ENCODE measurements around the gene HERC2. TPM values are rescaled to one million over a fixed set of nuclear protein-coding genes. Genes with fewer than 3 reads are reported as not detected.

Gene HERC2
- polyA plus RNA-seq, 1 of the 3 experiments (the other 2 are of a cell fraction), result 22.3 TPM

- WGBS (ENCODE audit: low lambda C conversion rate), result 81% methylated on average over 21 of the region's 21 CpGs
Observed at GRCh38 chr15:28132524-28133275, 189.3 kb downstream of the HERC2 start.

GRCh38 chr15:28131946-28132345 lies 190.0 kb downstream of the HERC2 start:
- WGBS (ENCODE audit: low lambda C conversion rate), result 92% methylated on average over 13 of the region's 13 CpGs
- Histone ChIP-seq H3K9me3 (no peaks in the 10 kb centered on the region), H3K36me3 (replicated peaks in 1 of 2; ENCODE audit: control insufficient read depth in 1 of 2, insufficient read depth in 2 of 2, low read length in 1 of 2) (peaks cover 9 to 47% of the 10 kb centered on the region in 2 experiments)

More at GRCh38 chr15:28132524-28133275, 189.3 kb downstream of the HERC2 start:
- ChIA-PET CTCF (interaction anchor here (1.9 kb wide), 1 partner anchor 9 kb away, joined by 5 read pairs; no protein-coding TSS in a partner anchor), POLR2A (no interaction called here)
- peaks cover 0 to 18% of the 10 kb centered on the region in 2 experiments for H3K4me1 ChIP-seq (ENCODE audit: control insufficient read depth in 1 of 2, insufficient read depth in 2 of 2, low read depth in 1 of 2, low read length in 1 of 2)
- H3K9me2 ChIP-seq, result no peaks in the 10 kb centered on the region
- peak overlapping the region; percentile 67 for H3K4me2 ChIP-seq
- peak overlapping the region in 1 of 2 experiments; percentile 88; a peak in 2 of 4 replicates for H3K27ac ChIP-seq (ENCODE audit: low read depth in 2 of 2, low read length in 1 of 2)
- H3K36me3 ChIP-seq (replicated peaks in 1 of 2; ENCODE audit: control insufficient read depth in 1 of 2, insufficient read depth in 2 of 2, low read length in 1 of 2), result peaks cover 9 to 44% of the 10 kb centered on the region in 2 experiments
- no peak overlapping the region for H2AFZ ChIP-seq (ENCODE audit: low read depth)
- H3K4me3 ChIP-seq (ENCODE audit: low read depth in 2 of 2, low read length in 1 of 2), result no peak overlapping the region
- peaks cover 33% of the 10 kb centered on the region for H3F3A ChIP-seq (replicated peaks; ENCODE audit: insufficient read depth)
- H3K27me3 ChIP-seq (ENCODE audit: insufficient read depth), result no peaks in the 10 kb centered on the region
- no peaks in the 10 kb centered on the region for H3K9me3 ChIP-seq
- no peak for DNase-seq
- no peak overlapping the region; the same call in 1 of the 2 replicates for H3K9ac ChIP-seq
- no peaks in the 10 kb centered on the region for H3K79me2 ChIP-seq (ENCODE audit: insufficient read depth)
- TF ChIP-seq SIN3A (IDR thresholded peaks at IDR 0.05; ENCODE audit: borderline replicate concordance, low read depth, low read length), result no peak
- TF ChIP-seq RXRA (IDR thresholded peaks at IDR 0.05; ENCODE audit: borderline replicate concordance, low read depth), result peak; percentile 49; the same call in 1 of the 2 replicates
- TF ChIP-seq FOSL2 (IDR thresholded peaks at IDR 0.05; ENCODE audit: borderline replicate concordance, low read depth), result peak; percentile 38; the same call in 1 of the 2 replicates
- no peak for TF ChIP-seq FOXM1 (IDR thresholded peaks at IDR 0.05; ENCODE audit: low read depth)
- peak; percentile 50 for TF ChIP-seq JUND (IDR thresholded peaks at IDR 0.05)
- peak; percentile 39; the same call in 1 of the 2 replicates for TF ChIP-seq PBX3 (IDR thresholded peaks at IDR 0.05)
- H4K20me1 ChIP-seq (ENCODE audit: insufficient read depth), result 0 out of 2 replicates have a peak, but pooled peaks cover 4% of the 10 kb centered on the region

More at GRCh38 chr15:28131946-28132345, 190.0 kb downstream of the HERC2 start:
- Histone ChIP-seq H3K4me2 (peak overlapping the region; percentile 67), H3K9ac (no peak overlapping the region), H3K27me3 (ENCODE audit: insufficient read depth) (no peaks in the 10 kb centered on the region), H3K4me1 (ENCODE audit: control insufficient read depth in 1 of 2, insufficient read depth in 2 of 2, low read depth in 1 of 2, low read length in 1 of 2) (peaks cover 0 to 18% of the 10 kb centered on the region in 2 experiments), H4K20me1 (ENCODE audit: insufficient read depth) (0 out of 2 replicates have a peak, but pooled peaks cover 4% of the 10 kb centered on the region), H3K79me2 (ENCODE audit: insufficient read depth) (no peaks in the 10 kb centered on the region), H3F3A (replicated peaks; ENCODE audit: insufficient read depth) (peaks cover 33% of the 10 kb centered on the region), H3K27ac (ENCODE audit: low read depth in 2 of 2, low read length in 1 of 2) (peak overlapping the region in 1 of 2 experiments; percentile 88; a peak in 2 of 4 replicates), H2AFZ (ENCODE audit: low read depth) (no peak overlapping the region), H3K4me3 (ENCODE audit: low read depth in 2 of 2, low read length in 1 of 2) (no peak overlapping the region), H3K9me2 (no peaks in the 10 kb centered on the region)
- DNase-seq, result no peak
- no peak for TF ChIP-seq ELF1 (IDR thresholded peaks at IDR 0.05)
- TF ChIP-seq RXRA (IDR thresholded peaks at IDR 0.05; ENCODE audit: borderline replicate concordance, low read depth), result no peak
- no peak for TF ChIP-seq NRF1 (IDR thresholded peaks at IDR 0.05; ENCODE audit: low read depth, low read length)
- no peak for TF ChIP-seq MAX (IDR thresholded peaks at IDR 0.05; ENCODE audit: low read depth)
- no peak for TF ChIP-seq SMC3 (IDR thresholded peaks at IDR 0.05; ENCODE audit: low read depth, low read length)
- no peak for TF ChIP-seq JUND (IDR thresholded peaks at IDR 0.05)
- TF ChIP-seq, protein P1, sequence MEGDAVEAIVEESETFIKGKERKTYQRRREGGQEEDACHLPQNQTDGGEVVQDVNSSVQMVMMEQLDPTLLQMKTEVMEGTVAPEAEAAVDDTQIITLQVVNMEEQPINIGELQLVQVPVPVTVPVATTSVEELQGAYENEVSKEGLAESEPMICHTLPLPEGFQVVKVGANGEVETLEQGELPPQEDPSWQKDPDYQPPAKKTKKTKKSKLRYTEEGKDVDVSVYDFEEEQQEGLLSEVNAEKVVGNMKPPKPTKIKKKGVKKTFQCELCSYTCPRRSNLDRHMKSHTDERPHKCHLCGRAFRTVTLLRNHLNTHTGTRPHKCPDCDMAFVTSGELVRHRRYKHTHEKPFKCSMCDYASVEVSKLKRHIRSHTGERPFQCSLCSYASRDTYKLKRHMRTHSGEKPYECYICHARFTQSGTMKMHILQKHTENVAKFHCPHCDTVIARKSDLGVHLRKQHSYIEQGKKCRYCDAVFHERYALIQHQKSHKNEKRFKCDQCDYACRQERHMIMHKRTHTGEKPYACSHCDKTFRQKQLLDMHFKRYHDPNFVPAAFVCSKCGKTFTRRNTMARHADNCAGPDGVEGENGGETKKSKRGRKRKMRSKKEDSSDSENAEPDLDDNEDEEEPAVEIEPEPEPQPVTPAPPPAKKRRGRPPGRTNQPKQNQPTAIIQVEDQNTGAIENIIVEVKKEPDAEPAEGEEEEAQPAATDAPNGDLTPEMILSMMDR (IDR thresholded peaks at IDR 0.05), result no peak
- no peak for TF ChIP-seq PBX3 (IDR thresholded peaks at IDR 0.05)
- TF ChIP-seq SIN3A (IDR thresholded peaks at IDR 0.05; ENCODE audit: borderline replicate concordance, low read depth, low read length), result no peak
- TF ChIP-seq FOXM1 (IDR thresholded peaks at IDR 0.05; ENCODE audit: low read depth), result no peak
- TF ChIP-seq FOSL2 (IDR thresholded peaks at IDR 0.05; ENCODE audit: borderline replicate concordance, low read depth), result no peak
- no peak for TF ChIP-seq POLR2AphosphoS5 (IDR thresholded peaks at IDR 0.05; ENCODE audit: low read depth, low read length)
- POLR2A ChIA-PET, result no interaction called here
- CTCF ChIA-PET, result no interaction called here

Data from SK-N-SH (cell line).